H1 (cell line): ENCODE measurements around the gene SPOPL. TPM values are rescaled to one million over a fixed set of nuclear protein-coding genes. Genes with fewer than 3 reads are reported as not detected.
A peak's percentile ranks its signal among the peaks of the same experiment; 100 is the strongest.

Experiments used
- CTCF ChIA-PET: fragments of 300-600 bp; sonication (Branson Sonifier 250); formaldehyde crosslinking; loops from one replicate; lab custom pipeline; 2021; ENCODE audit not compliant: partially characterized antibody; lab: Charles Lee
- POLR2A ChIA-PET: fragments of 300-600 bp; sonication (Branson Sonifier 250); formaldehyde crosslinking; loops from one replicate; lab custom pipeline; 2021; ENCODE audit warnings: inconsistent platforms; ENCODE audit not compliant: partially characterized antibody; lab: Charles Lee
- DNase-seq, 2 experiments: peaks; one replicate each; pipeline versions ENCODE4 v3.0.0 to v3.0.0-alpha.2; 2010 to 2022; ENCODE audit warnings: low spot score in 2 of 2, low read depth in 1 of 2, mixed read lengths in 1 of 2
- FAIRE-seq: peaks from 2 replicates; lab custom pipeline; 2011; peaks lifted over from hg19 to GRCh38; lab: Jason Lieb, UNC
- H2AFZ ChIP-seq: 2 replicates; pipeline ENCODE4 v1.8.1; 2012; ENCODE audit warnings: low read length, inconsistent platforms
- H2AK5ac ChIP-seq: 2 replicates; pipeline ENCODE4 v1.6.1; 2013; ENCODE audit warnings: low read depth, low read length
- H2BK120ac ChIP-seq: replicated peaks from 2 replicates; pipeline ENCODE3; 2013; ENCODE audit warnings: low read depth, low read length, inconsistent platforms
- H2BK12ac ChIP-seq: 2 replicates; pipeline ENCODE4 v1.6.1; 2013; ENCODE audit warnings: low read depth, low read length
- H2BK15ac ChIP-seq: 2 replicates; pipeline ENCODE4 v1.6.1; 2013; ENCODE audit warnings: low read length
- H2BK20ac ChIP-seq: 2 replicates; pipeline ENCODE4 v1.6.1; 2013; ENCODE audit warnings: low read length
- H2BK5ac ChIP-seq: 2 replicates; pipeline ENCODE4 v1.6.1; 2013; ENCODE audit warnings: low read depth, low read length
- H3K14ac ChIP-seq: 2 replicates; pipeline ENCODE4 v1.6.1; 2013; ENCODE audit warnings: inconsistent platforms; ENCODE audit not compliant: insufficient read length
- H3K18ac ChIP-seq: 2 replicates; pipeline ENCODE4 v1.6.1; 2013; ENCODE audit warnings: low read length; ENCODE audit errors: extremely low read depth
- H3K23ac ChIP-seq: 2 replicates; pipeline ENCODE4 v1.6.1; 2013; ENCODE audit warnings: inconsistent platforms; ENCODE audit not compliant: insufficient read length
- H3K23me2 ChIP-seq: 2 replicates; pipeline ENCODE4 v1.6.1; 2013; ENCODE audit warnings: low read depth, low read length
- H3K27ac ChIP-seq: 2 replicates; pipeline ENCODE4 v1.6.1; 2011; ENCODE audit warnings: low read depth, low read length, inconsistent platforms
- H3K27me3 ChIP-seq, 4 experiments: replicated peaks in 1 of 4; 1 replicate in 1 of 4; 2 replicates in 3 of 4; pipeline versions ENCODE4 v1.6.1 to v1.8.1; 2011 to 2013; ENCODE audit warnings: low read length in 3 of 4, mild to moderate bottlenecking in 3 of 4, inconsistent platforms in 2 of 4, mixed read lengths in 2 of 4, moderate library complexity in 1 of 4; ENCODE audit not compliant: control insufficient read depth in 3 of 4, insufficient read depth in 3 of 4; ENCODE audit errors: extremely low read depth in 1 of 4
- H3K36me3 ChIP-seq, 4 experiments: 2 replicates each; pipeline versions ENCODE4 v1.6.1 to v1.8.1; 2011 to 2013; ENCODE audit warnings: mild to moderate bottlenecking in 4 of 4, low read length in 3 of 4, moderate library complexity in 2 of 4, control low read depth in 1 of 4, inconsistent platforms in 1 of 4; ENCODE audit not compliant: insufficient read depth in 4 of 4, control insufficient read depth in 2 of 4
- H3K4ac ChIP-seq: replicated peaks from 2 replicates; pipeline ENCODE3; 2013; ENCODE audit warnings: low read length, low read depth, mixed read lengths, inconsistent platforms; ENCODE audit not compliant: insufficient read length
- H3K4me1 ChIP-seq, 4 experiments: replicated peaks in 1 of 4; 1 replicate in 1 of 4; 2 replicates in 3 of 4; pipeline versions ENCODE4 v1.6.1 to v1.8.1; 2011 to 2013; ENCODE audit warnings: low read length in 3 of 4, inconsistent platforms in 2 of 4, mixed read lengths in 1 of 4; ENCODE audit not compliant: insufficient read depth in 4 of 4, control insufficient read depth in 3 of 4
- H3K4me2 ChIP-seq, 2 experiments: 2 replicates each; pipeline versions ENCODE4 v1.6.1 to v1.8.1; 2011 to 2013; ENCODE audit warnings: low read depth in 2 of 2, low read length in 2 of 2, control low read depth in 1 of 2, inconsistent platforms in 1 of 2, mild to moderate bottlenecking in 1 of 2; ENCODE audit not compliant: insufficient read depth in 1 of 2
- H3K4me3 ChIP-seq, 4 experiments: fragments of 200-600, 300-600 bp in 1 of 4; sonication (generic), shearing (Covaris generic), sonication (Bioruptor Twin) in 1 of 4; 2 replicates each; pipeline versions ENCODE4 v1.5.1 to v1.8.1; 2011 to 2016; ENCODE audit warnings: low read length in 4 of 4, low read depth in 3 of 4, control low read depth in 2 of 4, inconsistent platforms in 2 of 4, mild to moderate bottlenecking in 2 of 4, mixed read lengths in 1 of 4, moderate library complexity in 1 of 4; ENCODE audit not compliant: insufficient read depth in 2 of 4; ENCODE audit errors: extremely low read depth in 1 of 4
- H3K56ac ChIP-seq: replicated peaks from 2 replicates; pipeline ENCODE3; 2013; ENCODE audit warnings: low read depth, mild to moderate bottlenecking, mixed read lengths, low read length, inconsistent platforms; ENCODE audit not compliant: insufficient read length
- H3K79me1 ChIP-seq: 2 replicates; pipeline ENCODE4 v1.6.1; 2013; ENCODE audit warnings: low read depth, low read length, control low read depth
- H3K79me2 ChIP-seq, 2 experiments: 2 replicates each; pipeline versions ENCODE4 v1.6.1 to v1.8.1; 2012 to 2013; ENCODE audit warnings: low read length in 2 of 2, mild to moderate bottlenecking in 2 of 2, inconsistent platforms in 1 of 2; ENCODE audit not compliant: insufficient read depth in 2 of 2, control insufficient read depth in 1 of 2
- H3K9ac ChIP-seq, 4 experiments: replicated peaks in 1 of 4; 1 replicate in 1 of 4; 2 replicates in 3 of 4; pipeline versions ENCODE4 v1.6.1 to v1.8.1; 2011 to 2013; ENCODE audit warnings: low read depth in 3 of 4, low read length in 3 of 4, control low read depth in 2 of 4, mild to moderate bottlenecking in 2 of 4, moderate library complexity in 2 of 4, inconsistent platforms in 1 of 4; ENCODE audit errors: extremely low read depth in 1 of 4
- H3K9me3 ChIP-seq, 2 experiments: 2 replicates each; pipeline versions ENCODE4 v1.6.1 to v1.8.1; 2012 to 2013; ENCODE audit warnings: mild to moderate bottlenecking in 2 of 2, moderate library complexity in 2 of 2, control low read depth in 1 of 2, inconsistent platforms in 1 of 2, low read depth in 1 of 2, low read length in 1 of 2, mixed read lengths in 1 of 2; ENCODE audit not compliant: insufficient read depth in 2 of 2
- H4K20me1 ChIP-seq, 2 experiments: replicated peaks in 1 of 2; 2 replicates each; pipeline versions ENCODE3 to v1.8.1; 2011 to 2013; ENCODE audit warnings: inconsistent platforms in 2 of 2, low read length in 2 of 2, mild to moderate bottlenecking in 1 of 2; ENCODE audit not compliant: insufficient read depth in 2 of 2, control insufficient read depth in 1 of 2
- H4K5ac ChIP-seq: 2 replicates; pipeline ENCODE4 v1.6.1; 2013; ENCODE audit warnings: low read length, low read depth, mixed read lengths, inconsistent platforms; ENCODE audit not compliant: insufficient read length
- H4K8ac ChIP-seq: 2 replicates; pipeline ENCODE4 v1.8.0; 2013; ENCODE audit warnings: mild to moderate bottlenecking, moderate library complexity, low read length, inconsistent platforms; ENCODE audit not compliant: insufficient read depth; ENCODE audit errors: extremely low read depth
- H4K91ac ChIP-seq: replicated peaks from 2 replicates; pipeline ENCODE3; 2013; ENCODE audit warnings: low read length, mixed read lengths, inconsistent platforms; ENCODE audit not compliant: insufficient read length
- ASH2L ChIP-seq: fragments of 200-600, 300-600 bp; sonication (generic); IDR thresholded peaks from one replicate; pipeline ENCODE4 v1.7.1; 2017; ENCODE audit warnings: low read length
- CBX8 ChIP-seq: fragments of 300-800, 300-1000 bp; sonication (generic); IDR thresholded peaks from 2 replicates; pipeline ENCODE4 v1.7.1; 2016; ENCODE audit warnings: low read depth, low read length, borderline replicate concordance
- CEBPB ChIP-seq: IDR thresholded peaks from 2 replicates; pipeline ENCODE4 v1.6.1; 2012; ENCODE audit warnings: low read depth, low read length
- CHD1 ChIP-seq: IDR thresholded peaks from 2 replicates; pipeline ENCODE4 v1.6.1; 2012; ENCODE audit warnings: low read depth, low read length, improper control_type of control experiment
- GABPA ChIP-seq: IDR thresholded peaks from 2 replicates; pipeline ENCODE4 v1.6.1; 2011; ENCODE audit warnings: mild to moderate bottlenecking, low read length, moderate library complexity, borderline replicate concordance; ENCODE audit not compliant: insufficient read depth
- HDAC2 ChIP-seq, 2 experiments: fragments of 300-600 bp in 1 of 2; sonication (generic) in 1 of 2; IDR thresholded peaks; 2 replicates each; pipeline ENCODE4 v1.6.1; 2011 to 2012; ENCODE audit warnings: low read depth in 2 of 2, low read length in 2 of 2, mild to moderate bottlenecking in 2 of 2, moderate library complexity in 2 of 2, borderline replicate concordance in 1 of 2, inconsistent platforms in 1 of 2
- JUN ChIP-seq: IDR thresholded peaks from 2 replicates; pipeline ENCODE4 v1.6.1; 2011; ENCODE audit warnings: low read depth, mild to moderate bottlenecking, improper control_type of control experiment, low read length
- KDM1A ChIP-seq: fragments of 200-600, 300-600 bp; sonication (generic); IDR thresholded peaks from 2 replicates; pipeline ENCODE4 v1.7.1; 2016; ENCODE audit warnings: mild to moderate bottlenecking, low read length, borderline replicate concordance
- MAFK ChIP-seq: IDR thresholded peaks from 2 replicates; pipeline ENCODE4 v1.6.1; 2012; ENCODE audit warnings: low read depth, mild to moderate bottlenecking, improper control_type of control experiment, low read length
- RNF2 ChIP-seq: fragments of 200-900, 300-1000 bp; sonication (generic); IDR thresholded peaks from 2 replicates; pipeline ENCODE4 v1.7.1; 2016; ENCODE audit warnings: borderline replicate concordance, low read depth, mild to moderate bottlenecking, antibody characterized with exemption, low read length; ENCODE audit not compliant: poor library complexity, severe bottlenecking; ENCODE audit errors: missing control alignments
- SIRT6 ChIP-seq: IDR thresholded peaks from one replicate; pipeline ENCODE4 v1.7.1; 2012; ENCODE audit warnings: low read length, inconsistent platforms
- SP2 ChIP-seq: IDR thresholded peaks from 2 replicates; pipeline ENCODE4 v1.6.1; 2012; ENCODE audit warnings: mild to moderate bottlenecking, low read length, inconsistent platforms
- SP4 ChIP-seq: IDR thresholded peaks from 2 replicates; pipeline ENCODE4 v1.6.1; 2012; ENCODE audit warnings: low read length, inconsistent platforms
- TAF7 ChIP-seq: optimal IDR thresholded peaks from 2 replicates; pipeline ENCODE3; 2011; ENCODE audit warnings: low read depth, mild to moderate bottlenecking, inconsistent platforms, low read length, moderate library complexity, borderline replicate concordance
- WGBS, 2 experiments: shearing (Covaris generic) in 1 of 2; methylation state at CpG; one replicate each; pipeline versions ENCODE4 v1.1.6 to v1.1.7; 2013 to 2015; ENCODE audit warnings: low lambda C conversion rate in 2 of 2, mixed read lengths in 2 of 2, inconsistent platforms in 1 of 2, low coverage in 1 of 2, missing lambda C conversion rate in 1 of 2; ENCODE audit not compliant: insufficient replicate concordance in 2 of 2, insufficient coverage in 1 of 2, insufficient read length in 1 of 2; ENCODE audit errors: extremely low coverage in 1 of 2, missing lambda C conversion rate in 1 of 2; 5-methylcytosine and 5-hydroxymethylcytosine counted together
- polyA plus RNA-seq, 7 experiments: library from polyadenylated mRNA; depleted of rRNA in 3 of 7; stranded (reverse) in 5 of 7; unstranded in 2 of 7; fragments of >200 nt in 5 of 7; fragments of 200-250 nt in 2 of 7; gene quantifications; 1 replicate in 5 of 7; 2 replicates in 1 of 7; 4 replicates in 1 of 7; pipeline versions ENCODE4 v1.2.1 to v1.2.3, GENCODE V29; 2011 to 2013; ENCODE audit warnings: missing spikeins in 2 of 7, mixed read lengths in 2 of 7
- total RNA-seq: library from RNA; stranded (reverse); fragmentation: NEBNext Ultra II Directional; extraction: Animal tissue kit (Norgen Biotek cat#: 25700); gene quantifications from 2 replicates; pipeline ENCODE4 v1.2.1, GENCODE V29; 2021

The SPOPL gene
- total and polyA plus RNA-seq, 2 of the 8 experiments (the other 6 are each of a cell fraction or from before 2014, with no cell fraction given) = 1.9 to 14.5 TPM

- FAIRE-seq (no peak), DNase-seq (no peak)
- H3K4me2 ChIP-seq = peak overlapping the region in 1 of 2 experiments; percentile 6; a peak in 1 of 4 replicates
- peaks cover 0 to 10% of the 10 kb centered on the region in 2 experiments; a peak in 1 of 4 replicates for H3K9me3 ChIP-seq
- H2BK120ac ChIP-seq = no peak overlapping the region
- no peak overlapping the region for H3K56ac ChIP-seq
- no peak overlapping the region for H4K5ac ChIP-seq
- WGBS, 2 experiments = 33% methylated on average over 5 of the region's 5 CpGs; no CpG with 5 or more reads in 1 of the 2 experiments
- H2BK5ac ChIP-seq = no peak overlapping the region
- H2BK12ac ChIP-seq = no peak overlapping the region
- H2AK5ac ChIP-seq = no peak overlapping the region
- H3K23me2 ChIP-seq = no peaks in the 10 kb centered on the region
- ChIA-PET POLR2A (interaction anchor here (0.6 kb wide), 1 partner anchor 105 kb away, joined by 4 read pairs; no protein-coding TSS in a partner anchor), CTCF (interaction anchor here (1.5 to 1.8 kb wide), 2 partner anchors 147 to 293 kb away, joined by 3 to 5 read pairs; no protein-coding TSS in a partner anchor)
- H3K79me2 ChIP-seq = peaks cover 0 to 68% of the 10 kb centered on the region in 2 experiments; a peak in 2 of 4 replicates
- H4K8ac ChIP-seq = no peak overlapping the region
- H4K91ac ChIP-seq = no peak overlapping the region
- H2BK15ac ChIP-seq = no peak overlapping the region
- peaks cover 3% of the 10 kb centered on the region; the same call in 1 of the 2 replicates for H3K79me1 ChIP-seq
- no peak overlapping the region for H3K18ac ChIP-seq
- peaks cover 0 to 2% of the 10 kb centered on the region in 2 experiments for H4K20me1 ChIP-seq
- no peak overlapping the region for H3K4me3 ChIP-seq
- no peak overlapping the region for H2AFZ ChIP-seq
- H3K14ac ChIP-seq = no peak overlapping the region
- no peak overlapping the region for H3K4ac ChIP-seq
- H2BK20ac ChIP-seq = no peak overlapping the region
- H3K27me3 ChIP-seq = no peaks in the 10 kb centered on the region
- no peak overlapping the region for H3K23ac ChIP-seq
- H3K27ac ChIP-seq = no peak overlapping the region
- peaks cover 0 to 4% (median 0%) of the 10 kb centered on the region in 4 experiments; a peak in 2 of 7 replicates for H3K4me1 ChIP-seq
- H3K36me3 ChIP-seq = peaks cover 0 to 2% (median 0%) of the 10 kb centered on the region in 4 experiments; a peak in 3 of 8 replicates
- no peak overlapping the region; a peak in 1 of 7 replicates for H3K9ac ChIP-seq
- no peak for TF ChIP-seq RNF2
- TF ChIP-seq MAFK = no peak
- TF ChIP-seq GABPA = no peak
- no peak for TF ChIP-seq SIRT6
- TF ChIP-seq HDAC2 (IDR thresholded peaks at IDR 0.05; ENCODE audit: borderline replicate concordance in 1 of 2, low read depth in 2 of 2, low read length in 2 of 2) = no peak
- no peak for TF ChIP-seq CHD1
- TF ChIP-seq JUN = no peak
- TF ChIP-seq ASH2L = no peak
- TF ChIP-seq SP2 = no peak
- no peak for TF ChIP-seq CBX8
- no peak for TF ChIP-seq TAF7
- no peak for TF ChIP-seq CEBPB
- no peak for TF ChIP-seq KDM1A
- no peak for TF ChIP-seq SP4
These were observed 20.3 kb downstream of the SPOPL start for GRCh38 chr2:138521821-138522220.
